H9 (cell line): ENCODE measurements around the gene PPARG. TPM values are rescaled to one million over a fixed set of nuclear protein-coding genes. Genes with fewer than 3 reads are reported as not detected.
A peak's percentile ranks its signal among the peaks of the same experiment; 100 is the strongest.

Source experiments
- DNase-seq: peaks from one replicate; pipeline ENCODE4 v3.0.0-alpha.2; 2017
- H2AFZ ChIP-seq: one replicate; pipeline ENCODE4 v1.6.1; 2013; ENCODE audit warnings: mild to moderate bottlenecking, low read length, control low read depth, moderate library complexity
- H2AK5ac ChIP-seq: 2 replicates; pipeline ENCODE4 v1.6.1; 2013; ENCODE audit warnings: low read length, control low read depth, mixed read lengths; ENCODE audit not compliant: insufficient read length
- H2BK120ac ChIP-seq: one replicate; pipeline ENCODE4 v1.6.1; 2013; ENCODE audit warnings: low read depth, mild to moderate bottlenecking, low read length, control low read depth, inconsistent platforms; ENCODE audit not compliant: poor library complexity, severe bottlenecking
- H2BK12ac ChIP-seq: 2 replicates; pipeline ENCODE4 v1.6.1; 2013; ENCODE audit warnings: low read length, control low read depth, mixed read lengths, low read depth; ENCODE audit not compliant: insufficient read length
- H2BK15ac ChIP-seq: 2 replicates; pipeline ENCODE4 v1.6.1; 2013; ENCODE audit warnings: low read depth, low read length, control low read depth
- H2BK20ac ChIP-seq: one replicate; pipeline ENCODE4 v1.6.1; 2013; ENCODE audit warnings: low read depth, mild to moderate bottlenecking, low read length, control low read depth, inconsistent platforms; ENCODE audit not compliant: poor library complexity, severe bottlenecking
- H2BK5ac ChIP-seq: 2 replicates; pipeline ENCODE4 v1.6.1; 2013; ENCODE audit warnings: low read length, control low read depth, mixed read lengths; ENCODE audit not compliant: insufficient read length
- H3K14ac ChIP-seq: 2 replicates; pipeline ENCODE4 v1.6.1; 2013; ENCODE audit warnings: low read length, control low read depth; ENCODE audit not compliant: insufficient read depth
- H3K18ac ChIP-seq: 2 replicates; pipeline ENCODE4 v1.6.1; 2013; ENCODE audit warnings: low read depth, mild to moderate bottlenecking, mixed read lengths, low read length, control low read depth; ENCODE audit not compliant: insufficient read length
- H3K23ac ChIP-seq: 2 replicates; pipeline ENCODE4 v1.6.1; 2013; ENCODE audit warnings: low read length, control low read depth, mixed read lengths, low read depth; ENCODE audit not compliant: insufficient read length
- H3K23me2 ChIP-seq: 2 replicates; pipeline ENCODE4 v1.6.1; 2013; ENCODE audit warnings: low read depth, mild to moderate bottlenecking, mixed read lengths, low read length, control low read depth; ENCODE audit not compliant: insufficient read length, poor library complexity, severe bottlenecking
- H3K27ac ChIP-seq: 2 replicates; pipeline ENCODE4 v1.5.1; 2013; ENCODE audit warnings: low read length, control low read depth, mixed read lengths, low read depth; ENCODE audit not compliant: insufficient read length
- H3K27me3 ChIP-seq: 2 replicates; pipeline ENCODE4 v1.6.1; 2013; ENCODE audit warnings: low read length, control low read depth, inconsistent platforms; ENCODE audit not compliant: insufficient read depth
- H3K4ac ChIP-seq: 2 replicates; pipeline ENCODE4 v1.6.1; 2013; ENCODE audit warnings: low read depth, mild to moderate bottlenecking, control low read depth, inconsistent platforms, low read length, moderate library complexity
- H3K4me1 ChIP-seq: 2 replicates; pipeline ENCODE4 v1.6.1; 2013; ENCODE audit warnings: low read length, control low read depth, inconsistent platforms; ENCODE audit not compliant: insufficient read depth
- H3K4me2 ChIP-seq: 2 replicates; pipeline ENCODE4 v1.6.1; 2013; ENCODE audit warnings: low read length, control low read depth, mixed read lengths; ENCODE audit not compliant: insufficient read length, insufficient read depth
- H3K56ac ChIP-seq: 2 replicates; pipeline ENCODE4 v1.6.1; 2013; ENCODE audit warnings: low read depth, mild to moderate bottlenecking, mixed read lengths, low read length, control low read depth; ENCODE audit not compliant: insufficient read length
- H3K79me1 ChIP-seq: 2 replicates; pipeline ENCODE4 v1.6.1; 2013; ENCODE audit warnings: low read depth, mild to moderate bottlenecking, moderate library complexity, low read length, control low read depth, inconsistent platforms; ENCODE audit not compliant: insufficient read depth, poor library complexity, severe bottlenecking
- H3K79me2 ChIP-seq: 2 replicates; pipeline ENCODE4 v1.6.1; 2013; ENCODE audit warnings: low read length, control low read depth, inconsistent platforms; ENCODE audit not compliant: insufficient read depth
- H3K9ac ChIP-seq: 2 replicates; pipeline ENCODE4 v1.6.1; 2013; ENCODE audit warnings: low read length, control low read depth, mixed read lengths; ENCODE audit not compliant: insufficient read length; ENCODE audit errors: extremely low read depth
- H3K9me3 ChIP-seq: one replicate; pipeline ENCODE4 v1.6.1; 2013; ENCODE audit warnings: low read depth, low read length, inconsistent platforms; ENCODE audit not compliant: control insufficient read depth
- H3T11ph ChIP-seq: one replicate; pipeline ENCODE4 v1.6.1; 2013; ENCODE audit warnings: mild to moderate bottlenecking, low read length, control low read depth, inconsistent platforms
- H4K20me1 ChIP-seq: one replicate; pipeline ENCODE4 v1.6.1; 2013; ENCODE audit not compliant: control insufficient read depth, insufficient read length, insufficient read depth
- H4K5ac ChIP-seq: 2 replicates; pipeline ENCODE4 v1.6.1; 2013; ENCODE audit warnings: low read depth, mild to moderate bottlenecking, mixed read lengths, low read length, control low read depth; ENCODE audit not compliant: insufficient read length
- H4K8ac ChIP-seq: replicated peaks from 2 replicates; pipeline ENCODE4 v1.6.1; 2013; ENCODE audit warnings: low read length, control low read depth, mixed read lengths, low read depth; ENCODE audit not compliant: insufficient read length
- H4K91ac ChIP-seq: 2 replicates; pipeline ENCODE4 v1.6.1; 2013; ENCODE audit warnings: low read depth, mild to moderate bottlenecking, moderate library complexity, mixed read lengths, low read length, control low read depth; ENCODE audit not compliant: insufficient read length
- H3K27ac Mint-ChIP-seq, 3 experiments: 2 replicates in 2 of 3; 3 replicates in 1 of 3; pipeline ENCODE4 v1.8.0; 2020 to 2021; ENCODE audit warnings: mixed read lengths in 3 of 3, mild to moderate bottlenecking in 1 of 3, moderate library complexity in 1 of 3
- H3K27me3 Mint-ChIP-seq: 2 replicates; pipeline ENCODE4 v1.8.0; 2021; ENCODE audit warnings: low read depth, mild to moderate bottlenecking, moderate library complexity, mixed read lengths
- H3K36me3 Mint-ChIP-seq, 3 experiments: 2 replicates in 2 of 3; 3 replicates in 1 of 3; pipeline ENCODE4 v1.8.0; 2020 to 2021; ENCODE audit warnings: low read depth in 3 of 3, mixed read lengths in 3 of 3; ENCODE audit not compliant: insufficient read depth in 1 of 3
- H3K4me1 Mint-ChIP-seq, 2 experiments: 2 replicates each; pipeline ENCODE4 v1.8.0; 2020; ENCODE audit warnings: mixed read lengths in 2 of 2
- H3K4me3 Mint-ChIP-seq, 2 experiments: 2 replicates in 1 of 2; 3 replicates in 1 of 2; pipeline ENCODE4 v1.8.0; 2020 to 2021; ENCODE audit warnings: mild to moderate bottlenecking in 2 of 2, mixed read lengths in 2 of 2, moderate library complexity in 1 of 2
- H3K9me3 Mint-ChIP-seq, 2 experiments: 2 replicates in 1 of 2; 3 replicates in 1 of 2; pipeline ENCODE4 v1.8.0; 2020; ENCODE audit warnings: mild to moderate bottlenecking in 2 of 2, mixed read lengths in 2 of 2, moderate library complexity in 1 of 2
- CTCF ChIP-seq: fragments of 200-600 bp; sonication (generic); conservative IDR thresholded peaks from 3 replicates; pipeline ENCODE4 v1.8.0; 2021; ENCODE audit warnings: antibody characterized with exemption, mild to moderate bottlenecking
- whole genome bisulfite sequencing: extraction: QIAGEN DNeasy Blood & Tissue Kit; methylation state at CpG from one replicate; pipeline ENCODE4 v1.1.7; 2013; ENCODE audit warnings: missing lambda C conversion rate, low lambda C conversion rate, mixed read lengths; ENCODE audit not compliant: insufficient read length; ENCODE audit errors: extremely low coverage; 5-methylcytosine and 5-hydroxymethylcytosine counted together
- total RNA-seq: library from RNA; stranded (reverse); gene quantifications from 2 replicates; pipeline ENCODE4 v1.2.1, GENCODE V29; 2021

The PPARG gene
- total RNA-seq, 1 experiment from 2014 or later = 0.42 TPM

- Histone ChIP-seq H3K23ac (no peak overlapping the region), H4K5ac (no peak overlapping the region), H3K79me1 (no peaks in the 10 kb centered on the region), H2AK5ac (no peak overlapping the region), H3K9ac (no peak overlapping the region), H3T11ph (no peak overlapping the region), H3K79me2 (no peaks in the 10 kb centered on the region), H2BK20ac (no peak overlapping the region), H3K9me3 (no peaks in the 10 kb centered on the region), H4K20me1 (no peaks in the 10 kb centered on the region), H3K23me2 (no peaks in the 10 kb centered on the region), H3K56ac (no peak overlapping the region), H3K14ac (0 out of 2 replicates have a peak overlapping the region, but pooled peaks have one; percentile 16), H3K27ac (no peak overlapping the region), H3K18ac (no peak overlapping the region), H4K8ac (no peak overlapping the region), H2BK5ac (no peak overlapping the region), H2BK15ac (no peak overlapping the region), H2BK12ac (no peak overlapping the region), H3K4me2 (no peak overlapping the region), H4K91ac (no peak overlapping the region), H2AFZ (no peak overlapping the region), H2BK120ac (no peak overlapping the region), H3K4me1 (no peaks in the 10 kb centered on the region), H3K4ac (no peak overlapping the region), H3K27me3 (no peaks in the 10 kb centered on the region)
- Mint-ChIP-seq H3K27me3 (no peaks in the 10 kb centered on the region), H3K4me3 (no peak overlapping the region), H3K27ac (no peak overlapping the region), H3K9me3 (no peaks in the 10 kb centered on the region), H3K36me3 (no peaks in the 10 kb centered on the region), H3K4me1 (peaks cover 5 to 9% of the 10 kb centered on the region in 2 experiments)
- WGBS = no CpG with 5 or more reads among the region's 6 CpGs
- DNase-seq = no peak
- TF ChIP-seq CTCF = no peak
Measured at GRCh38 chr3:12454076-12454815, 165.4 kb downstream of the PPARG start.
